Activated T-cell treated with anti-CD3 and anti-CD28 coated beads, Interleukin-2, amount 50 U/mL, for 72 hours (primary cell): ENCODE measurements around the gene KIF26B. TPM values are rescaled to one million over a fixed set of nuclear protein-coding genes. Genes with fewer than 3 reads are reported as not detected.
"Not testable (repeated sequence)": the region's sequence is repeated elsewhere in the genome, so short reads cannot be mapped to it uniquely, and the experiment has no call there.

Source experiments
- ATAC-seq, 2 donors: fragments of 150-1000 bp; cut with Tn5 transposase; replicated peaks in 1 of 2; 2 replicates each; pipeline ENCODE4 v1.10.0; 2021; ENCODE audit warnings: moderate library complexity in 2 of 2, mild to moderate bottlenecking in 1 of 2
- DNase-seq, 2 donors: peaks; one replicate each; pipeline ENCODE4 v3.0.0; 2021 to 2022; ENCODE audit warnings: mixed read lengths in 1 of 2
- H3K27ac Mint-ChIP-seq: one replicate; pipeline ENCODE4 v1.8.0; 2022; ENCODE audit warnings: mild to moderate bottlenecking, moderate library complexity, mixed read lengths
- H3K27me3 Mint-ChIP-seq: one replicate; pipeline ENCODE4 v1.8.0; 2022; ENCODE audit warnings: low read depth, mixed read lengths
- H3K36me3 Mint-ChIP-seq, 2 donors: one replicate each; pipeline ENCODE4 v1.8.0; 2022; ENCODE audit warnings: mixed read lengths in 2 of 2, mild to moderate bottlenecking in 1 of 2; ENCODE audit not compliant: insufficient read depth in 2 of 2
- H3K4me1 Mint-ChIP-seq: one replicate; pipeline ENCODE4 v1.8.0; 2022; ENCODE audit warnings: low read depth, mixed read lengths
- H3K4me3 Mint-ChIP-seq, 2 donors: one replicate each; pipeline ENCODE4 v1.8.0; 2022; ENCODE audit warnings: mild to moderate bottlenecking in 2 of 2, mixed read lengths in 2 of 2, moderate library complexity in 2 of 2
- H3K9me3 Mint-ChIP-seq, 2 donors: one replicate each; pipeline ENCODE4 v1.8.0; 2022; ENCODE audit warnings: mixed read lengths in 2 of 2
- total RNA-seq, 2 donors: library from RNA; stranded (reverse); gene quantifications; one replicate each; pipeline ENCODE4 v1.2.3, GENCODE V29; 2022

Gene KIF26B
- total RNA-seq, 2 donors from 2014 or later: 0.25 to 0.34 TPM

- Mint-ChIP-seq H3K4me3 (no peak overlapping the region), H3K9me3 (no peaks in the 10 kb centered on the region), H3K36me3 (no peaks in the 10 kb centered on the region), H3K4me1 (no peaks in the 10 kb centered on the region), H3K27ac (no peak overlapping the region), H3K27me3 (peaks cover 4% of the 10 kb centered on the region)
- ATAC-seq: no peak
- DNase-seq: no peak
Measured at GRCh38 chr1:245695211-245695610, 540.4 kb downstream of the KIF26B start.

GRCh38 chr1:245695701-245696100, 540.9 kb downstream of the KIF26B start:
- not testable (repeated sequence) for H3K4me1 Mint-ChIP-seq, H3K4me3 Mint-ChIP-seq, DNase-seq, H3K27ac Mint-ChIP-seq, H3K27me3 Mint-ChIP-seq, H3K36me3 Mint-ChIP-seq, ATAC-seq, H3K9me3 Mint-ChIP-seq

- H3K27me3 Mint-ChIP-seq: no peaks in the 10 kb centered on the region
- no peaks in the 10 kb centered on the region for H3K9me3 Mint-ChIP-seq
- DNase-seq (no peak), ATAC-seq (no peak)
- H3K4me3 Mint-ChIP-seq: no peak overlapping the region
- no peak overlapping the region for H3K27ac Mint-ChIP-seq
- H3K36me3 Mint-ChIP-seq: no peaks in the 10 kb centered on the region
- H3K4me1 Mint-ChIP-seq: no peaks in the 10 kb centered on the region
Measured at GRCh38 chr1:245698116-245698515, 543.3 kb downstream of the KIF26B start.

GRCh38 chr1:245698860-245699259, 544.1 kb downstream of the KIF26B start:
- H3K4me1 Mint-ChIP-seq: no peaks in the 10 kb centered on the region
- no peak overlapping the region for H3K27ac Mint-ChIP-seq
- no peaks in the 10 kb centered on the region for H3K27me3 Mint-ChIP-seq
- no peak for DNase-seq
- no peak overlapping the region for H3K4me3 Mint-ChIP-seq
- no peaks in the 10 kb centered on the region for H3K36me3 Mint-ChIP-seq
- no peaks in the 10 kb centered on the region for H3K9me3 Mint-ChIP-seq
- no peak for ATAC-seq

GRCh38 chr1:245700631-245701030, 545.8 kb downstream of the KIF26B start:
- DNase-seq: no peak
- ATAC-seq: no peak
- H3K27ac Mint-ChIP-seq: no peak overlapping the region
- H3K36me3 Mint-ChIP-seq: no peaks in the 10 kb centered on the region
- H3K4me1 Mint-ChIP-seq: no peaks in the 10 kb centered on the region
- H3K27me3 Mint-ChIP-seq: no peaks in the 10 kb centered on the region
- H3K9me3 Mint-ChIP-seq: no peaks in the 10 kb centered on the region
- H3K4me3 Mint-ChIP-seq: no peak overlapping the region

GRCh38 chr1:245701631-245702030, 546.8 kb downstream of the KIF26B start:
- H3K27me3 Mint-ChIP-seq: no peaks in the 10 kb centered on the region
- H3K4me1 Mint-ChIP-seq: no peaks in the 10 kb centered on the region
- H3K9me3 Mint-ChIP-seq: no peaks in the 10 kb centered on the region
- H3K27ac Mint-ChIP-seq: no peak overlapping the region
- no peak overlapping the region for H3K4me3 Mint-ChIP-seq
- H3K36me3 Mint-ChIP-seq: no peaks in the 10 kb centered on the region
- no peak for ATAC-seq
- DNase-seq: no peak

- Mint-ChIP-seq H3K4me3 (no peak overlapping the region), H3K9me3 (no peaks in the 10 kb centered on the region), H3K27ac (no peak overlapping the region), H3K36me3 (no peaks in the 10 kb centered on the region), H3K4me1 (no peaks in the 10 kb centered on the region), H3K27me3 (no peaks in the 10 kb centered on the region)
- DNase-seq: no peak
- ATAC-seq: no peak
Measured at GRCh38 chr1:245702346-245702745, 547.6 kb downstream of the KIF26B start.

- no peak for ATAC-seq
- H3K4me3 Mint-ChIP-seq: no peak overlapping the region
- H3K36me3 Mint-ChIP-seq: no peaks in the 10 kb centered on the region
- H3K9me3 Mint-ChIP-seq: no peaks in the 10 kb centered on the region
- DNase-seq: no peak
- H3K4me1 Mint-ChIP-seq: no peaks in the 10 kb centered on the region
- H3K27me3 Mint-ChIP-seq: no peaks in the 10 kb centered on the region
- H3K27ac Mint-ChIP-seq: no peak overlapping the region
Measured at GRCh38 chr1:245704341-245704740, 549.6 kb downstream of the KIF26B start.

GRCh38 chr1:245704765-245705164, 550.0 kb downstream of the KIF26B start:
- Mint-ChIP-seq H3K27ac (no peak overlapping the region), H3K27me3 (no peaks in the 10 kb centered on the region), H3K4me1 (no peaks in the 10 kb centered on the region), H3K4me3 (no peak overlapping the region), H3K36me3 (no peaks in the 10 kb centered on the region), H3K9me3 (no peaks in the 10 kb centered on the region)
- no peak for ATAC-seq
- DNase-seq: no peak

- no peak for ATAC-seq
- no peaks in the 10 kb centered on the region for H3K4me1 Mint-ChIP-seq
- no peak overlapping the region for H3K4me3 Mint-ChIP-seq
- no peak for DNase-seq
- no peaks in the 10 kb centered on the region for H3K27me3 Mint-ChIP-seq
- no peak overlapping the region for H3K27ac Mint-ChIP-seq
- H3K9me3 Mint-ChIP-seq: no peaks in the 10 kb centered on the region
- H3K36me3 Mint-ChIP-seq: no peaks in the 10 kb centered on the region
Measured at GRCh38 chr1:245707941-245708340, 553.2 kb downstream of the KIF26B start.

- no peak overlapping the region for H3K27ac Mint-ChIP-seq
- no peak for DNase-seq
- no peaks in the 10 kb centered on the region for H3K4me1 Mint-ChIP-seq
- no peaks in the 10 kb centered on the region for H3K27me3 Mint-ChIP-seq
- no peaks in the 10 kb centered on the region for H3K9me3 Mint-ChIP-seq
- no peak overlapping the region for H3K4me3 Mint-ChIP-seq
- no peaks in the 10 kb centered on the region for H3K36me3 Mint-ChIP-seq
- no peak for ATAC-seq
Measured at GRCh38 chr1:245710961-245711903, 556.4 kb downstream of the KIF26B start.

- H3K27me3 Mint-ChIP-seq, H3K4me1 Mint-ChIP-seq, H3K9me3 Mint-ChIP-seq, DNase-seq, H3K36me3 Mint-ChIP-seq, H3K27ac Mint-ChIP-seq, ATAC-seq, H3K4me3 Mint-ChIP-seq: not testable (repeated sequence)
Measured at GRCh38 chr1:245714027-245714426, 559.2 kb downstream of the KIF26B start.

- H3K36me3 Mint-ChIP-seq: no peaks in the 10 kb centered on the region
- H3K4me1 Mint-ChIP-seq: no peaks in the 10 kb centered on the region
- no peak overlapping the region for H3K27ac Mint-ChIP-seq
- peaks cover 1 to 3% of the 10 kb centered on the region in 2 donors for H3K9me3 Mint-ChIP-seq
- ATAC-seq (no peak), DNase-seq (no peak)
- no peaks in the 10 kb centered on the region for H3K27me3 Mint-ChIP-seq
- H3K4me3 Mint-ChIP-seq: no peak overlapping the region
Measured at GRCh38 chr1:245715291-245715701, 560.5 kb downstream of the KIF26B start.

- no peak overlapping the region for H3K4me3 Mint-ChIP-seq
- H3K27me3 Mint-ChIP-seq: no peaks in the 10 kb centered on the region
- ATAC-seq: no peak
- peaks cover 1 to 3% of the 10 kb centered on the region in 2 donors for H3K9me3 Mint-ChIP-seq
- no peaks in the 10 kb centered on the region for H3K36me3 Mint-ChIP-seq
- no peak overlapping the region for H3K27ac Mint-ChIP-seq
- H3K4me1 Mint-ChIP-seq: no peaks in the 10 kb centered on the region
- no peak for DNase-seq
Measured at GRCh38 chr1:245715970-245716369, 561.2 kb downstream of the KIF26B start.
